Effector CD4-positive, alpha-beta T cell (primary cell): ENCODE results near the gene SEPTIN6.

Experiments used
- DNase-seq: peaks from one replicate; pipeline ENCODE4 v3.0.0-alpha.2; 2020
- total RNA-seq: gene quantifications from one replicate; lab custom pipeline; 2026; lab: John Stamatoyannopoulos, UW

The SEPTIN6 gene
- 265 reads per million, percentile 94 among the genes with 10 or more reads in this experiment for total RNA-seq

- peak; percentile 84 for DNase-seq
Observed at GRCh38 chrX:119693040-119693995, at the start of gene SEPTIN6. Gene SEPTIN6, minus strand, starts transcription at chrX:119693168. Its CDS starts 63 bp downstream, at chrX:119693105.

- no peak for DNase-seq
Observed at GRCh38 chrX:119738742-119739141, 45.8 kb upstream of the SEPTIN6 start.

GRCh38 chrX:119736206-119736764 lies 43.3 kb upstream of the SEPTIN6 start:
- no peak for DNase-seq

- no peak for DNase-seq
Observed at GRCh38 chrX:119735467-119735866, 42.5 kb upstream of the SEPTIN6 start.

- no peak for DNase-seq
Observed at GRCh38 chrX:119734897-119735339, 42.0 kb upstream of the SEPTIN6 start.

GRCh38 chrX:119729408-119730201 lies 36.6 kb upstream of the SEPTIN6 start:
- peak; percentile 64 for DNase-seq

GRCh38 chrX:119728487-119728886 lies 35.5 kb upstream of the SEPTIN6 start:
- DNase-seq = no peak

GRCh38 chrX:119726900-119727555 lies 34.1 kb upstream of the SEPTIN6 start:
- DNase-seq = peak; percentile 5

- no peak for DNase-seq
Observed at GRCh38 chrX:119721926-119722325, 29.0 kb upstream of the SEPTIN6 start.

GRCh38 chrX:119721487-119721886 lies 28.5 kb upstream of the SEPTIN6 start:
- no peak for DNase-seq

GRCh38 chrX:119709630-119710029 lies 16.7 kb upstream of the SEPTIN6 start:
- DNase-seq = no peak

- no peak for DNase-seq
Observed at GRCh38 chrX:119708936-119709335, 16.0 kb upstream of the SEPTIN6 start.

- DNase-seq = no peak
Observed at GRCh38 chrX:119706616-119707015, 13.6 kb upstream of the SEPTIN6 start.

GRCh38 chrX:119698845-119699244 lies 5.9 kb upstream of the SEPTIN6 start:
- DNase-seq = no peak

- DNase-seq = no peak
Observed at GRCh38 chrX:119696251-119696890, 3.4 kb upstream of the SEPTIN6 start.

GRCh38 chrX:119695535-119696050 lies 2.6 kb upstream of the SEPTIN6 start:
- no peak for DNase-seq

GRCh38 chrX:119694601-119695534 lies 1.9 kb upstream of the SEPTIN6 start:
- no peak for DNase-seq

- DNase-seq = no peak
Observed at GRCh38 chrX:119693996-119694451, 1.1 kb upstream of the SEPTIN6 start.

- peak; percentile 69 for DNase-seq
Observed at GRCh38 chrX:119692191-119693039, 553 bp downstream of the SEPTIN6 start.
